Measurements from ENCODE around the gene NOL4L. TPM values are rescaled to one million over a fixed set of nuclear protein-coding genes. Genes with fewer than 3 reads are reported as not detected.

Gene NOL4L
- total RNA-seq, 2 donors from 2014 or later, result 60.9 to 62.9 TPM

GRCh38 chr20:32510120-32510600 lies 75.0 kb downstream of the NOL4L start:
- ATAC-seq (peak; percentile 12), DNase-seq (no peak)
- Mint-ChIP-seq H3K4me1 (peaks cover 52% of the 10 kb centered on the region), H3K36me3 (ENCODE audit: low read depth) (peaks cover 7% of the 10 kb centered on the region), H3K27me3 (no peaks in the 10 kb centered on the region), H3K27ac (peak overlapping the region; percentile 98), H3K4me3 (peak overlapping the region; percentile 86)
- H3K9me3 ChIP-seq (ENCODE audit: control insufficient read depth, low read length, poor library complexity, severe bottlenecking), result no peaks in the 10 kb centered on the region

- peaks cover 5% of the 10 kb centered on the region for H3K36me3 Mint-ChIP-seq (ENCODE audit: low read depth)
- no peaks in the 10 kb centered on the region for H3K9me3 ChIP-seq (ENCODE audit: control insufficient read depth, low read length, poor library complexity, severe bottlenecking)
- peak; percentile 26 to 59 (median 51) for DNase-seq
- peak overlapping the region; percentile 98 for H3K27ac Mint-ChIP-seq
- ATAC-seq, result peak; percentile 88
- H3K27me3 Mint-ChIP-seq, result no peaks in the 10 kb centered on the region
- H3K4me3 Mint-ChIP-seq, result peak overlapping the region; percentile 86
- H3K4me1 Mint-ChIP-seq, result peaks cover 51% of the 10 kb centered on the region
These were observed 75.5 kb downstream of the NOL4L start for GRCh38 chr20:32509639-32510066.

- H3K27ac Mint-ChIP-seq, result peak overlapping the region; percentile 98
- DNase-seq, result no peak
- no peaks in the 10 kb centered on the region for H3K27me3 Mint-ChIP-seq
- H3K4me1 Mint-ChIP-seq, result peaks cover 48% of the 10 kb centered on the region
- H3K9me3 ChIP-seq (ENCODE audit: control insufficient read depth, low read length, poor library complexity, severe bottlenecking), result no peaks in the 10 kb centered on the region
- peak overlapping the region; percentile 73 for H3K4me3 Mint-ChIP-seq
- peaks cover 2% of the 10 kb centered on the region for H3K36me3 Mint-ChIP-seq (ENCODE audit: low read depth)
- no peak for ATAC-seq
These were observed 76.4 kb downstream of the NOL4L start for GRCh38 chr20:32508775-32509119.

- Mint-ChIP-seq H3K27me3 (no peaks in the 10 kb centered on the region), H3K4me1 (peaks cover 47% of the 10 kb centered on the region), H3K4me3 (peak overlapping the region; percentile 73), H3K27ac (peak overlapping the region; percentile 98), H3K36me3 (ENCODE audit: low read depth) (peaks cover 2% of the 10 kb centered on the region)
- no peak for ATAC-seq
- H3K9me3 ChIP-seq (ENCODE audit: control insufficient read depth, low read length, poor library complexity, severe bottlenecking), result no peaks in the 10 kb centered on the region
- DNase-seq, result no peak
These were observed 76.9 kb downstream of the NOL4L start for GRCh38 chr20:32507998-32508774.

- no peak overlapping the region for H3K4me3 Mint-ChIP-seq
- DNase-seq, result no peak
- H3K4me1 Mint-ChIP-seq, result peaks cover 39% of the 10 kb centered on the region
These were observed 78.4 kb downstream of the NOL4L start for GRCh38 chr20:32506721-32507120.

GRCh38 chr20:32505723-32506473 lies 79.2 kb downstream of the NOL4L start:
- peaks cover 35% of the 10 kb centered on the region for H3K4me1 Mint-ChIP-seq
- H3K36me3 Mint-ChIP-seq (ENCODE audit: low read depth), result peaks cover 2% of the 10 kb centered on the region
- peak overlapping the region; percentile 98 for H3K27ac Mint-ChIP-seq
- no peak for ATAC-seq
- DNase-seq, result no peak
- H3K4me3 Mint-ChIP-seq, result no peak overlapping the region
- no peaks in the 10 kb centered on the region for H3K9me3 ChIP-seq (ENCODE audit: control insufficient read depth, low read length, poor library complexity, severe bottlenecking)
- H3K27me3 Mint-ChIP-seq, result no peaks in the 10 kb centered on the region

More at GRCh38 chr20:32506721-32507120, 78.4 kb downstream of the NOL4L start:
- Mint-ChIP-seq H3K27ac (peak overlapping the region; percentile 98), H3K36me3 (ENCODE audit: low read depth) (peaks cover 2% of the 10 kb centered on the region), H3K27me3 (no peaks in the 10 kb centered on the region)
- ATAC-seq, result no peak
- no peaks in the 10 kb centered on the region for H3K9me3 ChIP-seq (ENCODE audit: control insufficient read depth, low read length, poor library complexity, severe bottlenecking)

GRCh38 chr20:32501709-32502108 lies 83.4 kb downstream of the NOL4L start:
- Mint-ChIP-seq H3K27me3 (no peaks in the 10 kb centered on the region), H3K27ac (peak overlapping the region; percentile 74), H3K36me3 (ENCODE audit: low read depth) (peaks cover 2% of the 10 kb centered on the region), H3K4me3 (no peak overlapping the region), H3K4me1 (peaks cover 20% of the 10 kb centered on the region)
- H3K9me3 ChIP-seq (ENCODE audit: control insufficient read depth, low read length, poor library complexity, severe bottlenecking), result no peaks in the 10 kb centered on the region
- no peak for DNase-seq
- no peak for ATAC-seq

GRCh38 chr20:32497589-32498224 lies 87.4 kb downstream of the NOL4L start:
- H3K4me1 Mint-ChIP-seq, result peaks cover 20% of the 10 kb centered on the region
- DNase-seq (no peak), ATAC-seq (no peak)
- H3K36me3 Mint-ChIP-seq (ENCODE audit: low read depth), result no peaks in the 10 kb centered on the region
- no peaks in the 10 kb centered on the region for H3K27me3 Mint-ChIP-seq
- no peaks in the 10 kb centered on the region for H3K9me3 ChIP-seq (ENCODE audit: control insufficient read depth, low read length, poor library complexity, severe bottlenecking)
- H3K27ac Mint-ChIP-seq, result peak overlapping the region; percentile 53
- no peak overlapping the region for H3K4me3 Mint-ChIP-seq

GRCh38 chr20:32496811-32497533 lies 88.2 kb downstream of the NOL4L start:
- H3K27ac Mint-ChIP-seq, result no peak overlapping the region

GRCh38 chr20:32495949-32496348 lies 89.2 kb downstream of the NOL4L start:
- H3K9me3 ChIP-seq (ENCODE audit: control insufficient read depth, low read length, poor library complexity, severe bottlenecking), result no peaks in the 10 kb centered on the region
- no peak for DNase-seq
- no peak overlapping the region for H3K4me3 Mint-ChIP-seq
- peaks cover 20% of the 10 kb centered on the region for H3K4me1 Mint-ChIP-seq
- H3K27ac Mint-ChIP-seq, result peak overlapping the region; percentile 63
- H3K36me3 Mint-ChIP-seq (ENCODE audit: low read depth), result no peaks in the 10 kb centered on the region
- no peak for ATAC-seq
- no peaks in the 10 kb centered on the region for H3K27me3 Mint-ChIP-seq

More at GRCh38 chr20:32496811-32497533, 88.2 kb downstream of the NOL4L start:
- H3K36me3 Mint-ChIP-seq (ENCODE audit: low read depth), result no peaks in the 10 kb centered on the region
- H3K9me3 ChIP-seq (ENCODE audit: control insufficient read depth, low read length, poor library complexity, severe bottlenecking), result no peaks in the 10 kb centered on the region
- no peaks in the 10 kb centered on the region for H3K27me3 Mint-ChIP-seq
- ATAC-seq, result no peak
- H3K4me1 Mint-ChIP-seq, result peaks cover 23% of the 10 kb centered on the region
- DNase-seq, result no peak
- no peak overlapping the region for H3K4me3 Mint-ChIP-seq

GRCh38 chr20:32495217-32495565 lies 89.9 kb downstream of the NOL4L start:
- H3K4me1 Mint-ChIP-seq, result peaks cover 23% of the 10 kb centered on the region
- ATAC-seq (no peak), DNase-seq (no peak)
- no peak overlapping the region for H3K4me3 Mint-ChIP-seq
- no peaks in the 10 kb centered on the region for H3K9me3 ChIP-seq (ENCODE audit: control insufficient read depth, low read length, poor library complexity, severe bottlenecking)
- no peaks in the 10 kb centered on the region for H3K27me3 Mint-ChIP-seq
- peaks cover 3% of the 10 kb centered on the region for H3K36me3 Mint-ChIP-seq (ENCODE audit: low read depth)
- peak overlapping the region; percentile 67 for H3K27ac Mint-ChIP-seq

GRCh38 chr20:32494483-32495216 lies 90.5 kb downstream of the NOL4L start:
- Mint-ChIP-seq H3K4me1 (peaks cover 23% of the 10 kb centered on the region), H3K27ac (peak overlapping the region; percentile 67), H3K36me3 (ENCODE audit: low read depth) (peaks cover 3% of the 10 kb centered on the region), H3K27me3 (no peaks in the 10 kb centered on the region), H3K4me3 (no peak overlapping the region)
- no peaks in the 10 kb centered on the region for H3K9me3 ChIP-seq (ENCODE audit: control insufficient read depth, low read length, poor library complexity, severe bottlenecking)
- DNase-seq, result no peak
- ATAC-seq, result no peak

All from T-helper 17 cell (primary cell).